GM12878 (cell line): ENCODE measurements around the gene ZNF655. TPM values are rescaled to one million over a fixed set of nuclear protein-coding genes. Genes with fewer than 3 reads are reported as not detected.

Experiments
- ATAC-seq: fragments of 200-7000 bp; cut with Tn5 transposase; 3 replicates; pipeline ENCODE4 v1.9.1; 2020; ENCODE audit warnings: mild to moderate bottlenecking, moderate library complexity
- BruUV-seq: library from RNA; stranded (reverse); fragments of 400-500 nt; replicated peaks from 2 replicates; lab custom pipeline; 2021; lab: Mats Ljungman, UMichigan
- CTCF ChIA-PET: fragments of 300-600 bp; sonication (Branson Sonifier 250); formaldehyde crosslinking; extraction: SDS; loops from one replicate; lab custom pipeline; 2021; ENCODE audit warnings: inconsistent platforms; lab: Yijun Ruan, JAX
- POLR2A ChIA-PET: fragments of 350-600 bp; formaldehyde crosslinking; extraction: SDS; loops from one replicate; lab custom pipeline; 2021; ENCODE audit warnings: inconsistent platforms; lab: Charles Lee
- RAD21 ChIA-PET: fragments of 300-600 bp; sonication (Branson Sonifier 250); formaldehyde crosslinking; loops from one replicate; lab custom pipeline; 2023; ENCODE audit warnings: antibody characterized with exemption; ENCODE audit not compliant: unreplicated experiment; lab: Charles Lee
- SMC1A ChIA-PET: fragments of 300-600 bp; sonication (Branson Sonifier 250); formaldehyde crosslinking; loops from one replicate; lab custom pipeline; 2023; ENCODE audit not compliant: unreplicated experiment, uncharacterized antibody; lab: Charles Lee
- DNase-seq: peaks from one replicate; pipeline ENCODE4 v3.0.0-alpha.2; 2011; ENCODE audit warnings: low read depth, low spot score
- FAIRE-seq: peaks from 3 replicates; lab custom pipeline; 2011; peaks lifted over from hg19 to GRCh38; lab: Jason Lieb, UNC
- H2AFZ ChIP-seq: 2 replicates; pipeline ENCODE4 v1.6.0; 2011; ENCODE audit warnings: low read depth, low read length, control low read depth; ENCODE audit not compliant: control insufficient read depth
- H3K27ac ChIP-seq: 2 replicates; pipeline ENCODE4 v1.5.1; 2011; ENCODE audit warnings: control low read depth; ENCODE audit not compliant: control insufficient read depth, insufficient read depth
- H3K27me3 ChIP-seq, 2 experiments: replicated peaks in 1 of 2; 2 replicates each; pipeline versions ENCODE4 v1.6.0 to v1.6.1; 2011; ENCODE audit warnings: low read length in 1 of 2; ENCODE audit not compliant: control insufficient read depth in 2 of 2, insufficient read depth in 2 of 2
- H3K36me3 ChIP-seq, 2 experiments: 2 replicates each; pipeline ENCODE4 v1.5.1; 2011; ENCODE audit warnings: low read length in 1 of 2; ENCODE audit not compliant: control insufficient read depth in 2 of 2, insufficient read depth in 2 of 2
- H3K4me1 ChIP-seq: 2 replicates; pipeline ENCODE4 v1.6.1; 2011; ENCODE audit warnings: mild to moderate bottlenecking, low read length, moderate library complexity, mixed read lengths; ENCODE audit not compliant: control insufficient read depth, insufficient read depth
- H3K4me2 ChIP-seq: 2 replicates; pipeline ENCODE4 v1.6.0; 2011; ENCODE audit warnings: control low read depth; ENCODE audit not compliant: control insufficient read depth, insufficient read depth
- H3K4me3 ChIP-seq: fragments of 200-600 bp; sonication (generic); 2 replicates; pipeline ENCODE4 v1.5.1; 2016
- H3K79me2 ChIP-seq: 2 replicates; pipeline ENCODE4 v1.6.0; 2011; ENCODE audit warnings: low read length; ENCODE audit not compliant: control insufficient read depth, insufficient read depth
- H3K9ac ChIP-seq: 2 replicates; pipeline ENCODE4 v1.8.0; 2011; ENCODE audit warnings: low read length, control low read depth, mixed read lengths; ENCODE audit not compliant: control insufficient read depth, insufficient read depth
- H3K9me3 ChIP-seq: replicated peaks from 3 replicates; pipeline ENCODE4 v1.5.1; 2011; ENCODE audit warnings: mild to moderate bottlenecking, low read length; ENCODE audit not compliant: control insufficient read depth, insufficient read depth
- H4K20me1 ChIP-seq: 2 replicates; pipeline ENCODE4 v1.6.0; 2011; ENCODE audit not compliant: control insufficient read depth, insufficient read depth
- BMI1 ChIP-seq: fragments of 450-650 bp; IDR thresholded peaks from 2 replicates; pipeline ENCODE4 v1.6.1; 2016; ENCODE audit warnings: mild to moderate bottlenecking, moderate library complexity, borderline replicate concordance
- DPF2 ChIP-seq: fragments of 450-650 bp; IDR thresholded peaks from 2 replicates; pipeline ENCODE4 v1.6.1; 2017; ENCODE audit warnings: mild to moderate bottlenecking
- GABPA ChIP-seq: IDR thresholded peaks from 2 replicates; pipeline ENCODE4 v1.6.1; 2014; ENCODE audit warnings: antibody characterized with exemption, low read depth, mild to moderate bottlenecking, inconsistent platforms
- HDGF ChIP-seq: fragments of 450-650 bp; IDR thresholded peaks from 2 replicates; pipeline ENCODE4 v1.6.1; 2016; ENCODE audit warnings: antibody characterized with exemption
- IKZF1 ChIP-seq: fragments of 450-650 bp; conservative IDR thresholded peaks from 2 replicates; pipeline ENCODE4 v1.6.1; 2017; ENCODE audit warnings: antibody characterized with exemption, mild to moderate bottlenecking
- NFYA ChIP-seq: IDR thresholded peaks from 2 replicates; pipeline ENCODE4 v1.6.1; 2011; ENCODE audit warnings: low read depth, mild to moderate bottlenecking, low read length, improper control_type of control experiment, borderline replicate concordance
- NR2C2 ChIP-seq: IDR thresholded peaks from 2 replicates; pipeline ENCODE4 v1.6.1; 2011; ENCODE audit warnings: borderline replicate concordance, low read depth; ENCODE audit not compliant: control insufficient read depth, insufficient read length
- PAX8 ChIP-seq: fragments of 450-650 bp; IDR thresholded peaks from 2 replicates; pipeline ENCODE4 v1.6.1; 2017; ENCODE audit warnings: mild to moderate bottlenecking, moderate library complexity
- PML ChIP-seq: IDR thresholded peaks from 2 replicates; pipeline ENCODE4 v1.6.1; 2012; ENCODE audit warnings: low read length, inconsistent platforms
- PRDM15 ChIP-seq: fragments of 450-650 bp; formaldehyde crosslinking; IDR thresholded peaks from 2 replicates; pipeline ENCODE4 v1.4.0; 2020; ENCODE audit warnings: mild to moderate bottlenecking, moderate library complexity
- SIX5 ChIP-seq: IDR thresholded peaks from 2 replicates; pipeline ENCODE4 v1.6.1; 2011; ENCODE audit warnings: mild to moderate bottlenecking, low read depth, low read length, moderate library complexity; ENCODE audit not compliant: severe bottlenecking
- SMARCA5 ChIP-seq: fragments of 450-650 bp; IDR thresholded peaks from 2 replicates; pipeline ENCODE4 v1.6.1; 2017; ENCODE audit warnings: mild to moderate bottlenecking
- SREBF2 ChIP-seq: IDR thresholded peaks from 2 replicates; pipeline ENCODE4 v1.6.1; 2012; ENCODE audit warnings: mild to moderate bottlenecking, low read length
- WGBS: methylation state at CpG from one replicate; pipeline ENCODE4 v1.1.6; 2016; ENCODE audit warnings: low lambda C conversion rate; ENCODE audit not compliant: insufficient replicate concordance, insufficient coverage; ENCODE audit errors: missing lambda C conversion rate; 5-methylcytosine and 5-hydroxymethylcytosine counted together
- in situ Hi-C: fragments of 300-500 bp; cut with MboI; formaldehyde crosslinking; loops from 9 replicates; pipeline ENCODE4 v1.14.3; 2018; ENCODE audit warnings: mixed read lengths
- intact Hi-C: fragments of 100-400 bp; cut with micrococcal nuclease; formaldehyde crosslinking; loops from one replicate; pipeline ENCODE4 v1.14.2; 2022; ENCODE audit not compliant: unreplicated experiment
- polyA plus RNA-seq, 11 experiments: library from polyadenylated mRNA; depleted of rRNA in 4 of 11; unstranded in 6 of 11; stranded (reverse) in 5 of 11; fragments of >200 nt; fragmentation: Nextera tagmentation in 4 of 11; fragmentation: Illumina TruSeq in 1 of 11; extraction: Ambion mirVana in 4 of 11; extraction: Trizol in 1 of 11; gene quantifications; 1 replicate in 1 of 11; 2 replicates in 10 of 11; pipeline versions ENCODE4 v1.2.1 to v1.2.3, GENCODE V29; 2011 to 2016; ENCODE audit warnings: inconsistent platforms in 2 of 11, missing spikeins in 2 of 11, low read depth in 1 of 11
- total RNA-seq, 4 experiments: library from RNA; depleted of rRNA in 3 of 4; stranded (reverse); fragments of >200 nt in 3 of 4; fragmentation: Illumina TruSeq in 1 of 4; extraction: Trizol in 1 of 4; gene quantifications; 2 replicates each; pipeline versions ENCODE4 v1.2.1 to v1.2.3, GENCODE V29; 2013 to 2021
- TF ChIP-seq, protein P1 (sequence below): fragments of 450-650 bp; formaldehyde crosslinking; IDR thresholded peaks from 2 replicates; pipeline ENCODE4 v1.4.0; 2022; ENCODE audit warnings: mild to moderate bottlenecking, moderate library complexity
- TF ChIP-seq, protein P2 (sequence below): IDR thresholded peaks from 2 replicates; pipeline ENCODE4 v1.6.1; 2011; ENCODE audit warnings: mild to moderate bottlenecking, low read depth, low read length, moderate library complexity; ENCODE audit not compliant: insufficient replicate concordance

ZNF655 gene
- total and polyA plus RNA-seq, 10 of the 15 experiments (the other 5 are each of a cell fraction or from before 2014, with no cell fraction given), result 14.5 to 107 (median 52.8) TPM

GRCh38 chr7:99551767-99552463 is 6.5 kb upstream of the ZNF655 start, which contains the start of gene FAM200A:
TSS of gene FAM200A (minus strand) at chr7:99552114. CDS start at chr7:99548407, 3,707 bp downstream.
- Histone ChIP-seq H3K4me3 (peak within 1 kb of the TSS; percentile 95), H3K9me3 (no peaks in the 10 kb centered on the region; the same call in 2 of the 3 replicates), H3K27ac (peak within 1 kb of the TSS; percentile 93), H3K36me3 (peaks cover 0 to 10% of the 10 kb centered on the region in 2 experiments; a peak in 2 of 4 replicates), H4K20me1 (no peaks in the 10 kb centered on the region), H2AFZ (peak within 1 kb of the TSS; percentile 84), H3K4me1 (0 out of 2 replicates have a peak, but pooled peaks cover 3% of the 10 kb centered on the region), H3K79me2 (peaks cover 17% of the 10 kb centered on the region), H3K27me3 (no peaks in the 10 kb centered on the region), H3K9ac (peak within 1 kb of the TSS; percentile 97), H3K4me2 (peak within 1 kb of the TSS; percentile 81)
- FAIRE-seq (peak; percentile 98), DNase-seq (peak; percentile 49), ATAC-seq (peak; percentile 100)
- intact Hi-C loops, result loop anchor here (2.0 kb wide), 1 partner anchor 47 kb away; the partner anchor contains the start of gene ZKSCAN5
- RAD21 ChIA-PET, result interaction anchor here (0.6 kb wide), 1 partner anchor 62 kb away, joined by 3 read pairs; no protein-coding TSS in a partner anchor
- SMC1A ChIA-PET, result interaction anchor here (0.7 kb wide), 1 partner anchor 162 kb away, joined by 3 read pairs; no protein-coding TSS in a partner anchor
- CTCF ChIA-PET, result interaction anchor here (0.6 kb wide), 2 partner anchors 149 to 300 kb away, joined by 3 to 4 read pairs; no protein-coding TSS in a partner anchor
- in situ Hi-C loops, result no loop called here
- POLR2A ChIA-PET, result interaction anchor here (0.6 to 1.2 kb wide), 9 partner anchors 10 to 790 kb away, joined by 3 to 7 read pairs (median 3); partner anchors contain the start of genes TRIM4, ZKSCAN5, ZNF394 and ZSCAN25
- no TSS peak for BruUV-seq
- WGBS, result under 1% methylated on average over 36 of the region's 37 CpGs
- TF ChIP-seq, protein P1, sequence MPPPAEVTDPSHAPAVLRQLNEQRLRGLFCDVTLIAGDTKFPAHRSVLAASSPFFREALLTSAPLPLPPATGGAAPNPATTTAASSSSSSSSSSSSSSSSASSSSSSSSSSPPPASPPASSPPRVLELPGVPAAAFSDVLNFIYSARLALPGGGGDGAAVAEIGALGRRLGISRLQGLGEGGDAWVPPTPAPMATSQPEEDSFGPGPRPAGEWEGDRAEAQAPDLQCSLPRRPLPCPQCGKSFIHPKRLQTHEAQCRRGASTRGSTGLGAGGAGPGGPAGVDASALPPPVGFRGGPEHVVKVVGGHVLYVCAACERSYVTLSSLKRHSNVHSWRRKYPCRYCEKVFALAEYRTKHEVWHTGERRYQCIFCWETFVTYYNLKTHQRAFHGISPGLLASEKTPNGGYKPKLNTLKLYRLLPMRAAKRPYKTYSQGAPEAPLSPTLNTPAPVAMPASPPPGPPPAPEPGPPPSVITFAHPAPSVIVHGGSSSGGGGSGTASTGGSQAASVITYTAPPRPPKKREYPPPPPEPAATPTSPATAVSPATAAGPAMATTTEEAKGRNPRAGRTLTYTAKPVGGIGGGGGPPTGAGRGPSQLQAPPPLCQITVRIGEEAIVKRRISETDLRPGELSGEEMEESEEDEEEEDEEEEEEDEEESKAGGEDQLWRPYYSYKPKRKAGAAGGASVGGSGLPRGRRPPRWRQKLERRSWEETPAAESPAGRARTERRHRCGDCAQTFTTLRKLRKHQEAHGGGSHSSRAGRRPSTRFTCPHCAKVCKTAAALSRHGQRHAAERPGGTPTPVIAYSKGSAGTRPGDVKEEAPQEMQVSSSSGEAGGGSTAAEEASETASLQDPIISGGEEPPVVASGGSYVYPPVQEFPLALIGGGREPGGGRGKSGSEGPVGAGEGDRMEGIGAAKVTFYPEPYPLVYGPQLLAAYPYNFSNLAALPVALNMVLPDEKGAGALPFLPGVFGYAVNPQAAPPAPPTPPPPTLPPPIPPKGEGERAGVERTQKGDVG, result no peak
- TF ChIP-seq PRDM15 (CRISPR knock-in tag) (no peak), NR2C2 (no peak), PML (peak; percentile 93), BMI1 (no peak), GABPA (peak; percentile 98), NFYA (no peak), IKZF1 (peak; percentile 82), DPF2 (no peak), SREBF2 (0 out of 2 replicates have a peak, but pooled peaks have one; percentile 10), SIX5 (peak; percentile 39), SMARCA5 (peak; percentile 64; the same call in 1 of the 2 replicates), HDGF (peak; percentile 78; the same call in 1 of the 2 replicates), PAX8 (no peak)
- TF ChIP-seq, protein P2, sequence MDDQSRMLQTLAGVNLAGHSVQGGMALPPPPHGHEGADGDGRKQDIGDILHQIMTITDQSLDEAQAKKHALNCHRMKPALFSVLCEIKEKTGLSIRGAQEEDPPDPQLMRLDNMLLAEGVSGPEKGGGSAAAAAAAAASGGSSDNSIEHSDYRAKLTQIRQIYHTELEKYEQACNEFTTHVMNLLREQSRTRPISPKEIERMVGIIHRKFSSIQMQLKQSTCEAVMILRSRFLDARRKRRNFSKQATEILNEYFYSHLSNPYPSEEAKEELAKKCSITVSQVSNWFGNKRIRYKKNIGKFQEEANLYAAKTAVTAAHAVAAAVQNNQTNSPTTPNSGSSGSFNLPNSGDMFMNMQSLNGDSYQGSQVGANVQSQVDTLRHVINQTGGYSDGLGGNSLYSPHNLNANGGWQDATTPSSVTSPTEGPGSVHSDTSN, result no peak
